H9 (cell line): ENCODE data around the gene ERICH6. TPM values are rescaled to one million over a fixed set of nuclear protein-coding genes. Genes with fewer than 3 reads are reported as not detected.

Experiments used
- DNase-seq: peaks from one replicate; pipeline ENCODE4 v3.0.0-alpha.2; 2017
- H2AFZ ChIP-seq: one replicate; pipeline ENCODE4 v1.6.1; 2013; ENCODE audit warnings: mild to moderate bottlenecking, low read length, control low read depth, moderate library complexity
- H2AK5ac ChIP-seq: 2 replicates; pipeline ENCODE4 v1.6.1; 2013; ENCODE audit warnings: low read length, control low read depth, mixed read lengths; ENCODE audit not compliant: insufficient read length
- H2BK120ac ChIP-seq: one replicate; pipeline ENCODE4 v1.6.1; 2013; ENCODE audit warnings: low read depth, mild to moderate bottlenecking, low read length, control low read depth, inconsistent platforms; ENCODE audit not compliant: poor library complexity, severe bottlenecking
- H2BK12ac ChIP-seq: 2 replicates; pipeline ENCODE4 v1.6.1; 2013; ENCODE audit warnings: low read length, control low read depth, mixed read lengths, low read depth; ENCODE audit not compliant: insufficient read length
- H2BK15ac ChIP-seq: 2 replicates; pipeline ENCODE4 v1.6.1; 2013; ENCODE audit warnings: low read depth, low read length, control low read depth
- H2BK20ac ChIP-seq: one replicate; pipeline ENCODE4 v1.6.1; 2013; ENCODE audit warnings: low read depth, mild to moderate bottlenecking, low read length, control low read depth, inconsistent platforms; ENCODE audit not compliant: poor library complexity, severe bottlenecking
- H2BK5ac ChIP-seq: 2 replicates; pipeline ENCODE4 v1.6.1; 2013; ENCODE audit warnings: low read length, control low read depth, mixed read lengths; ENCODE audit not compliant: insufficient read length
- H3K14ac ChIP-seq: 2 replicates; pipeline ENCODE4 v1.6.1; 2013; ENCODE audit warnings: low read length, control low read depth; ENCODE audit not compliant: insufficient read depth
- H3K18ac ChIP-seq: 2 replicates; pipeline ENCODE4 v1.6.1; 2013; ENCODE audit warnings: low read depth, mild to moderate bottlenecking, mixed read lengths, low read length, control low read depth; ENCODE audit not compliant: insufficient read length
- H3K23ac ChIP-seq: 2 replicates; pipeline ENCODE4 v1.6.1; 2013; ENCODE audit warnings: low read length, control low read depth, mixed read lengths, low read depth; ENCODE audit not compliant: insufficient read length
- H3K23me2 ChIP-seq: 2 replicates; pipeline ENCODE4 v1.6.1; 2013; ENCODE audit warnings: low read depth, mild to moderate bottlenecking, mixed read lengths, low read length, control low read depth; ENCODE audit not compliant: insufficient read length, poor library complexity, severe bottlenecking
- H3K27ac ChIP-seq: 2 replicates; pipeline ENCODE4 v1.5.1; 2013; ENCODE audit warnings: low read length, control low read depth, mixed read lengths, low read depth; ENCODE audit not compliant: insufficient read length
- H3K27me3 ChIP-seq: 2 replicates; pipeline ENCODE4 v1.6.1; 2013; ENCODE audit warnings: low read length, control low read depth, inconsistent platforms; ENCODE audit not compliant: insufficient read depth
- H3K4ac ChIP-seq: 2 replicates; pipeline ENCODE4 v1.6.1; 2013; ENCODE audit warnings: low read depth, mild to moderate bottlenecking, control low read depth, inconsistent platforms, low read length, moderate library complexity
- H3K4me1 ChIP-seq: 2 replicates; pipeline ENCODE4 v1.6.1; 2013; ENCODE audit warnings: low read length, control low read depth, inconsistent platforms; ENCODE audit not compliant: insufficient read depth
- H3K4me2 ChIP-seq: 2 replicates; pipeline ENCODE4 v1.6.1; 2013; ENCODE audit warnings: low read length, control low read depth, mixed read lengths; ENCODE audit not compliant: insufficient read length, insufficient read depth
- H3K56ac ChIP-seq: 2 replicates; pipeline ENCODE4 v1.6.1; 2013; ENCODE audit warnings: low read depth, mild to moderate bottlenecking, mixed read lengths, low read length, control low read depth; ENCODE audit not compliant: insufficient read length
- H3K79me1 ChIP-seq: 2 replicates; pipeline ENCODE4 v1.6.1; 2013; ENCODE audit warnings: low read depth, mild to moderate bottlenecking, moderate library complexity, low read length, control low read depth, inconsistent platforms; ENCODE audit not compliant: insufficient read depth, poor library complexity, severe bottlenecking
- H3K79me2 ChIP-seq: 2 replicates; pipeline ENCODE4 v1.6.1; 2013; ENCODE audit warnings: low read length, control low read depth, inconsistent platforms; ENCODE audit not compliant: insufficient read depth
- H3K9ac ChIP-seq: 2 replicates; pipeline ENCODE4 v1.6.1; 2013; ENCODE audit warnings: low read length, control low read depth, mixed read lengths; ENCODE audit not compliant: insufficient read length; ENCODE audit errors: extremely low read depth
- H3K9me3 ChIP-seq: one replicate; pipeline ENCODE4 v1.6.1; 2013; ENCODE audit warnings: low read depth, low read length, inconsistent platforms; ENCODE audit not compliant: control insufficient read depth
- H3T11ph ChIP-seq: one replicate; pipeline ENCODE4 v1.6.1; 2013; ENCODE audit warnings: mild to moderate bottlenecking, low read length, control low read depth, inconsistent platforms
- H4K20me1 ChIP-seq: one replicate; pipeline ENCODE4 v1.6.1; 2013; ENCODE audit not compliant: control insufficient read depth, insufficient read length, insufficient read depth
- H4K5ac ChIP-seq: 2 replicates; pipeline ENCODE4 v1.6.1; 2013; ENCODE audit warnings: low read depth, mild to moderate bottlenecking, mixed read lengths, low read length, control low read depth; ENCODE audit not compliant: insufficient read length
- H4K8ac ChIP-seq: replicated peaks from 2 replicates; pipeline ENCODE4 v1.6.1; 2013; ENCODE audit warnings: low read length, control low read depth, mixed read lengths, low read depth; ENCODE audit not compliant: insufficient read length
- H4K91ac ChIP-seq: 2 replicates; pipeline ENCODE4 v1.6.1; 2013; ENCODE audit warnings: low read depth, mild to moderate bottlenecking, moderate library complexity, mixed read lengths, low read length, control low read depth; ENCODE audit not compliant: insufficient read length
- H3K27ac Mint-ChIP-seq, 3 experiments: 2 replicates in 2 of 3; 3 replicates in 1 of 3; pipeline ENCODE4 v1.8.0; 2020 to 2021; ENCODE audit warnings: mixed read lengths in 3 of 3, mild to moderate bottlenecking in 1 of 3, moderate library complexity in 1 of 3
- H3K27me3 Mint-ChIP-seq: 2 replicates; pipeline ENCODE4 v1.8.0; 2021; ENCODE audit warnings: low read depth, mild to moderate bottlenecking, moderate library complexity, mixed read lengths
- H3K36me3 Mint-ChIP-seq, 3 experiments: 2 replicates in 2 of 3; 3 replicates in 1 of 3; pipeline ENCODE4 v1.8.0; 2020 to 2021; ENCODE audit warnings: low read depth in 3 of 3, mixed read lengths in 3 of 3; ENCODE audit not compliant: insufficient read depth in 1 of 3
- H3K4me1 Mint-ChIP-seq, 2 experiments: 2 replicates each; pipeline ENCODE4 v1.8.0; 2020; ENCODE audit warnings: mixed read lengths in 2 of 2
- H3K4me3 Mint-ChIP-seq, 2 experiments: 2 replicates in 1 of 2; 3 replicates in 1 of 2; pipeline ENCODE4 v1.8.0; 2020 to 2021; ENCODE audit warnings: mild to moderate bottlenecking in 2 of 2, mixed read lengths in 2 of 2, moderate library complexity in 1 of 2
- H3K9me3 Mint-ChIP-seq, 2 experiments: 2 replicates in 1 of 2; 3 replicates in 1 of 2; pipeline ENCODE4 v1.8.0; 2020; ENCODE audit warnings: mild to moderate bottlenecking in 2 of 2, mixed read lengths in 2 of 2, moderate library complexity in 1 of 2
- WGBS: extraction: QIAGEN DNeasy Blood & Tissue Kit; methylation state at CpG from one replicate; pipeline ENCODE4 v1.1.7; 2013; ENCODE audit warnings: missing lambda C conversion rate, low lambda C conversion rate, mixed read lengths; ENCODE audit not compliant: insufficient read length; ENCODE audit errors: extremely low coverage; 5-methylcytosine and 5-hydroxymethylcytosine counted together
- total RNA-seq: library from RNA; stranded (reverse); gene quantifications from 2 replicates; pipeline ENCODE4 v1.2.1, GENCODE V29; 2021
- TF ChIP-seq, protein P1 (sequence below): fragments of 200-600 bp; sonication (generic); conservative IDR thresholded peaks from 3 replicates; pipeline ENCODE4 v1.8.0; 2021; ENCODE audit warnings: antibody characterized with exemption, mild to moderate bottlenecking

ERICH6 gene
- total RNA-seq, 1 experiment from 2014 or later: not detected

DNA sequence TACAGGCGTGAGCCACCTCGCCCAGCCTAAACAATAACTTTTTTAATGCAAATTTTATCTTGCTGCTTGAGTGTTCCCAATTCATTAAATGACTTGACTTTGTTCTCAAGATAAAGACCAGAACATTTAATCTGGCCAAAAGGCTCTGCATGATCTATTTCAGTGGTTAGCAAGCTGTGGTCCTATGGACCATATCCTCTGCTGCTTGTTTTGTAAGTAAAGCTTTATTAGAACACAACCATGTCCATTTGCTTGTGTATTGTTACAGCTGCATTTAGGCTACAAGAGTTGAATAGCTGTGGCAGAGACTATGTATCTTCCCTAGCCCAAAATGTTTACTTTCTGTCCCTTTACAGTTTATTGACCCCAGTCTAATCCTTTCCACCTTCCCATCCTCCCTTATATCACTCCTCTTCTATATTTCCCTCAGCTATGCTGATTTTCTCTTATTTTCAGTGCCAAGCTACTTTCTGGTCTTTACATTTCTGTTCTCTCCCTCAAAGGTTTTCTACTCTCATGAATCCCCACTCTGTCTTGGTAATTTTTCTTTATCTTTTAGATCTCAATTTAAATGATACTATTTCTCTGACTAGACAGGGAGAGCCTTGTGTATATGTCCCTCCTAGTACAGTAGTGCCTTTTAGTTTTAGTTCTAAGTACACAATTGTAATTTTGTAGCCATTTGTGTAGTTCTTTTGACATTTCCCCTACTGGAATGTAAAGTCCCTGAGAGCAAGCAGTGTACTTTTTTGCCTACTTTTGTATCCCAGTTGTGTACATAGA is 77.4 kb downstream of the ERICH6 start:
- Histone ChIP-seq H2BK120ac (no peak overlapping the region), H3K27me3 (no peaks in the 10 kb centered on the region), H3K23me2 (no peaks in the 10 kb centered on the region), H3K18ac (no peak overlapping the region), H2BK20ac (no peak overlapping the region), H3K9me3 (no peaks in the 10 kb centered on the region), H3K79me2 (no peaks in the 10 kb centered on the region), H3K56ac (no peak overlapping the region), H4K20me1 (no peaks in the 10 kb centered on the region), H2AK5ac (no peak overlapping the region), H3K4me2 (no peak overlapping the region), H2AFZ (no peak overlapping the region), H2BK15ac (no peak overlapping the region), H3K4me1 (no peaks in the 10 kb centered on the region; the same call in 1 of the 2 replicates), H3K79me1 (no peaks in the 10 kb centered on the region), H3K9ac (no peak overlapping the region), H4K91ac (no peak overlapping the region), H3K14ac (no peak overlapping the region), H3K23ac (no peak overlapping the region), H3K4ac (no peak overlapping the region), H2BK5ac (no peak overlapping the region), H4K5ac (no peak overlapping the region), H3T11ph (no peak overlapping the region), H2BK12ac (no peak overlapping the region), H3K27ac (no peak overlapping the region), H4K8ac (no peak overlapping the region)
- DNase-seq: no peak
- Mint-ChIP-seq H3K9me3 (no peaks in the 10 kb centered on the region; a peak in 1 of 5 replicates), H3K4me1 (peaks cover 10 to 13% of the 10 kb centered on the region in 2 experiments), H3K27ac (peak overlapping the region in 2 of 3 experiments; percentile 12 to 53; a peak in 3 of 7 replicates), H3K36me3 (peaks cover 17 to 43% (median 38%) of the 10 kb centered on the region in 3 experiments; a peak in 6 of 7 replicates), H3K27me3 (no peaks in the 10 kb centered on the region), H3K4me3 (no peak overlapping the region)
- WGBS: no CpG with 5 or more reads among the region's 2 CpGs
- TF ChIP-seq, protein P1, sequence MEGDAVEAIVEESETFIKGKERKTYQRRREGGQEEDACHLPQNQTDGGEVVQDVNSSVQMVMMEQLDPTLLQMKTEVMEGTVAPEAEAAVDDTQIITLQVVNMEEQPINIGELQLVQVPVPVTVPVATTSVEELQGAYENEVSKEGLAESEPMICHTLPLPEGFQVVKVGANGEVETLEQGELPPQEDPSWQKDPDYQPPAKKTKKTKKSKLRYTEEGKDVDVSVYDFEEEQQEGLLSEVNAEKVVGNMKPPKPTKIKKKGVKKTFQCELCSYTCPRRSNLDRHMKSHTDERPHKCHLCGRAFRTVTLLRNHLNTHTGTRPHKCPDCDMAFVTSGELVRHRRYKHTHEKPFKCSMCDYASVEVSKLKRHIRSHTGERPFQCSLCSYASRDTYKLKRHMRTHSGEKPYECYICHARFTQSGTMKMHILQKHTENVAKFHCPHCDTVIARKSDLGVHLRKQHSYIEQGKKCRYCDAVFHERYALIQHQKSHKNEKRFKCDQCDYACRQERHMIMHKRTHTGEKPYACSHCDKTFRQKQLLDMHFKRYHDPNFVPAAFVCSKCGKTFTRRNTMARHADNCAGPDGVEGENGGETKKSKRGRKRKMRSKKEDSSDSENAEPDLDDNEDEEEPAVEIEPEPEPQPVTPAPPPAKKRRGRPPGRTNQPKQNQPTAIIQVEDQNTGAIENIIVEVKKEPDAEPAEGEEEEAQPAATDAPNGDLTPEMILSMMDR: no peak
